Vagina (tissue), 2 donors: Measurements from ENCODE around the gene KCNH1. TPM values are rescaled to one million over a fixed set of nuclear protein-coding genes. Genes with fewer than 3 reads are reported as not detected.

Source experiments
- DNase-seq, 2 donors: peaks; one replicate each; pipeline ENCODE4 v3.0.0-alpha.2; 2017; ENCODE audit errors: extremely low spot score in 2 of 2
- H3K27ac ChIP-seq: fragments of 200-600 bp; sonication (generic); one replicate; pipeline ENCODE4 v1.5.1; 2019
- H3K27me3 ChIP-seq: fragments of 200-600 bp; sonication (generic); one replicate; pipeline ENCODE4 v1.5.1; 2019
- H3K36me3 ChIP-seq, 2 donors: fragments of 200-600 bp; sonication (generic); one replicate each; pipeline ENCODE4 v1.5.1; 2017 to 2019
- H3K4me1 ChIP-seq: fragments of 200-600 bp; sonication (generic); one replicate; pipeline ENCODE4 v1.5.1; 2019
- H3K4me3 ChIP-seq, 2 donors: fragments of 200-600 bp; sonication (generic); 1 replicate in 1 of 2; 2 replicates in 1 of 2; pipeline ENCODE4 v1.5.1; 2016 to 2019
- H3K9me3 ChIP-seq: fragments of 200-600 bp; sonication (generic); one replicate; pipeline ENCODE4 v1.5.1; 2019
- CTCF ChIP-seq, 3 experiments: fragments of 450-650 bp in 2 of 3; fragments of 200-600 bp in 1 of 3; sonication (generic) in 1 of 3; IDR thresholded peaks; one replicate each; pipeline ENCODE4 v1.5.1; 2017 to 2019; ENCODE audit warnings: antibody characterized with exemption in 3 of 3, mild to moderate bottlenecking in 2 of 3, moderate library complexity in 2 of 3
- POLR2A ChIP-seq, 2 donors: fragments of 450-650 bp; IDR thresholded peaks; one replicate each; pipeline ENCODE4 v1.6.1; 2017; ENCODE audit warnings: antibody characterized with exemption in 2 of 2, mild to moderate bottlenecking in 2 of 2, moderate library complexity in 2 of 2
- POLR2AphosphoS5 ChIP-seq, 2 donors: sonication (generic); formaldehyde crosslinking; IDR thresholded peaks; one replicate each; pipeline ENCODE4 v1.9.0; 2017; ENCODE audit warnings: antibody characterized with exemption in 2 of 2, mild to moderate bottlenecking in 2 of 2, low read depth in 1 of 2; ENCODE audit not compliant: insufficient read depth in 1 of 2
- intact Hi-C: fragments of 100-400 bp; cut with DNase I; formaldehyde crosslinking; loops from one replicate; pipeline ENCODE4 v1.15.1; 2023
- total RNA-seq: library from RNA; depleted of rRNA; stranded (reverse); fragments of >200 nt; gene quantifications from one replicate; pipeline ENCODE4 v1.2.3, GENCODE V29; 2016

Gene KCNH1
- total RNA-seq, 1 donor from 2014 or later, result 3.9 TPM

GRCh38 chr1:210647406-210648333, 486.3 kb downstream of the KCNH1 start:
- no peaks in the 10 kb centered on the region for H3K4me1 ChIP-seq
- no peak for TF ChIP-seq POLR2A (IDR thresholded peaks at IDR 0.05)
- no peak for TF ChIP-seq POLR2AphosphoS5 (IDR thresholded peaks at IDR 0.05; ENCODE audit: insufficient read depth in 1 of 2, low read depth in 1 of 2)
- TF ChIP-seq CTCF (IDR thresholded peaks at IDR 0.05), result no peak
- no peak overlapping the region for H3K4me3 ChIP-seq
- no peak for DNase-seq
- intact Hi-C loops, result no loop called here
- no peak overlapping the region for H3K27ac ChIP-seq
- no peaks in the 10 kb centered on the region for H3K9me3 ChIP-seq
- H3K27me3 ChIP-seq, result no peaks in the 10 kb centered on the region
- H3K36me3 ChIP-seq, result no peaks in the 10 kb centered on the region

GRCh38 chr1:210646258-210646616, 487.7 kb downstream of the KCNH1 start:
- H3K27ac ChIP-seq, result no peak overlapping the region
- no peak for DNase-seq
- no peak overlapping the region for H3K4me3 ChIP-seq
- no peaks in the 10 kb centered on the region for H3K9me3 ChIP-seq
- H3K4me1 ChIP-seq, result no peaks in the 10 kb centered on the region
- TF ChIP-seq POLR2AphosphoS5 (IDR thresholded peaks at IDR 0.05; ENCODE audit: insufficient read depth in 1 of 2, low read depth in 1 of 2) (no peak), POLR2A (IDR thresholded peaks at IDR 0.05) (no peak), CTCF (IDR thresholded peaks at IDR 0.05) (no peak)
- no peaks in the 10 kb centered on the region for H3K36me3 ChIP-seq
- no peaks in the 10 kb centered on the region for H3K27me3 ChIP-seq
- intact Hi-C loops, result no loop called here

- no peak for DNase-seq
- Histone ChIP-seq H3K27me3 (no peaks in the 10 kb centered on the region), H3K36me3 (no peaks in the 10 kb centered on the region), H3K4me1 (no peaks in the 10 kb centered on the region), H3K9me3 (no peaks in the 10 kb centered on the region), H3K27ac (no peak overlapping the region), H3K4me3 (no peak overlapping the region)
- intact Hi-C loops, result no loop called here
- TF ChIP-seq POLR2AphosphoS5 (IDR thresholded peaks at IDR 0.05; ENCODE audit: insufficient read depth in 1 of 2, low read depth in 1 of 2) (no peak), POLR2A (IDR thresholded peaks at IDR 0.05) (no peak), CTCF (IDR thresholded peaks at IDR 0.05) (no peak)
Measured at GRCh38 chr1:210645582-210646257, 488.2 kb downstream of the KCNH1 start.

DNA sequence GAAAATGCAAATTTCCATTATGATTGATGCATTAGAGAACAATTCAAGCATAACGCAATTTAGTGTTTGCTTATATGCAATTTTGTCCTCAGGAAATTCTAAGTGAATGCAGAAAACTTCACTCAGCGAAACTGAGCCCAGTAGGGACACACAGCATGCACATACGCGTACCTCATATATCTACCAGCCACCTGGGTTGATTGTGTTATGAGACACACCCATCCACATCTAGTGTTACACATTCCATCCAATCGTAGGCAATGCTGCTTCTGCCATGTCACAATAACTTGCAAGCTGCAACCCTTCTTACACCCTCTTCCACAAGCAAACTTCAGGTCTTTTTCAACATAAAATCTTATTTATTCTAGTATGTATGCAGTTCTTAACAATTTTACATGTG, 492.4 kb downstream of the KCNH1 start:
- DNase-seq, result no peak
- TF ChIP-seq CTCF (IDR thresholded peaks at IDR 0.05) (no peak), POLR2AphosphoS5 (IDR thresholded peaks at IDR 0.05; ENCODE audit: insufficient read depth in 1 of 2, low read depth in 1 of 2) (no peak), POLR2A (IDR thresholded peaks at IDR 0.05) (no peak)
- H3K27me3 ChIP-seq, result no peaks in the 10 kb centered on the region
- no peak overlapping the region for H3K4me3 ChIP-seq
- H3K36me3 ChIP-seq, result no peaks in the 10 kb centered on the region
- no peak overlapping the region for H3K27ac ChIP-seq
- H3K4me1 ChIP-seq, result no peaks in the 10 kb centered on the region
- no peaks in the 10 kb centered on the region for H3K9me3 ChIP-seq
- intact Hi-C loops, result no loop called here

- Histone ChIP-seq H3K36me3 (no peaks in the 10 kb centered on the region), H3K9me3 (no peaks in the 10 kb centered on the region), H3K27ac (no peak overlapping the region), H3K4me1 (no peaks in the 10 kb centered on the region), H3K27me3 (no peaks in the 10 kb centered on the region), H3K4me3 (no peak overlapping the region)
- DNase-seq, result no peak
- intact Hi-C loops, result no loop called here
- TF ChIP-seq CTCF (IDR thresholded peaks at IDR 0.05), result no peak
- TF ChIP-seq POLR2A (IDR thresholded peaks at IDR 0.05), result no peak
- no peak for TF ChIP-seq POLR2AphosphoS5 (IDR thresholded peaks at IDR 0.05; ENCODE audit: insufficient read depth in 1 of 2, low read depth in 1 of 2)
Measured at GRCh38 chr1:210635108-210635507, 498.8 kb downstream of the KCNH1 start.
